H9 (cell line): Measurements from ENCODE around the gene LILRB1. TPM values are rescaled to one million over a fixed set of nuclear protein-coding genes. Genes with fewer than 3 reads are reported as not detected.

Source experiments
- DNase-seq: peaks from one replicate; pipeline ENCODE4 v3.0.0-alpha.2; 2017
- H2AFZ ChIP-seq: one replicate; pipeline ENCODE4 v1.6.1; 2013; ENCODE audit warnings: mild to moderate bottlenecking, low read length, control low read depth, moderate library complexity
- H2AK5ac ChIP-seq: 2 replicates; pipeline ENCODE4 v1.6.1; 2013; ENCODE audit warnings: low read length, control low read depth, mixed read lengths; ENCODE audit not compliant: insufficient read length
- H2BK120ac ChIP-seq: one replicate; pipeline ENCODE4 v1.6.1; 2013; ENCODE audit warnings: low read depth, mild to moderate bottlenecking, low read length, control low read depth, inconsistent platforms; ENCODE audit not compliant: poor library complexity, severe bottlenecking
- H2BK12ac ChIP-seq: 2 replicates; pipeline ENCODE4 v1.6.1; 2013; ENCODE audit warnings: low read length, control low read depth, mixed read lengths, low read depth; ENCODE audit not compliant: insufficient read length
- H2BK15ac ChIP-seq: 2 replicates; pipeline ENCODE4 v1.6.1; 2013; ENCODE audit warnings: low read depth, low read length, control low read depth
- H2BK20ac ChIP-seq: one replicate; pipeline ENCODE4 v1.6.1; 2013; ENCODE audit warnings: low read depth, mild to moderate bottlenecking, low read length, control low read depth, inconsistent platforms; ENCODE audit not compliant: poor library complexity, severe bottlenecking
- H2BK5ac ChIP-seq: 2 replicates; pipeline ENCODE4 v1.6.1; 2013; ENCODE audit warnings: low read length, control low read depth, mixed read lengths; ENCODE audit not compliant: insufficient read length
- H3K14ac ChIP-seq: 2 replicates; pipeline ENCODE4 v1.6.1; 2013; ENCODE audit warnings: low read length, control low read depth; ENCODE audit not compliant: insufficient read depth
- H3K18ac ChIP-seq: 2 replicates; pipeline ENCODE4 v1.6.1; 2013; ENCODE audit warnings: low read depth, mild to moderate bottlenecking, mixed read lengths, low read length, control low read depth; ENCODE audit not compliant: insufficient read length
- H3K23ac ChIP-seq: 2 replicates; pipeline ENCODE4 v1.6.1; 2013; ENCODE audit warnings: low read length, control low read depth, mixed read lengths, low read depth; ENCODE audit not compliant: insufficient read length
- H3K23me2 ChIP-seq: 2 replicates; pipeline ENCODE4 v1.6.1; 2013; ENCODE audit warnings: low read depth, mild to moderate bottlenecking, mixed read lengths, low read length, control low read depth; ENCODE audit not compliant: insufficient read length, poor library complexity, severe bottlenecking
- H3K27ac ChIP-seq: 2 replicates; pipeline ENCODE4 v1.5.1; 2013; ENCODE audit warnings: low read length, control low read depth, mixed read lengths, low read depth; ENCODE audit not compliant: insufficient read length
- H3K27me3 ChIP-seq: 2 replicates; pipeline ENCODE4 v1.6.1; 2013; ENCODE audit warnings: low read length, control low read depth, inconsistent platforms; ENCODE audit not compliant: insufficient read depth
- H3K4ac ChIP-seq: 2 replicates; pipeline ENCODE4 v1.6.1; 2013; ENCODE audit warnings: low read depth, mild to moderate bottlenecking, control low read depth, inconsistent platforms, low read length, moderate library complexity
- H3K4me1 ChIP-seq: 2 replicates; pipeline ENCODE4 v1.6.1; 2013; ENCODE audit warnings: low read length, control low read depth, inconsistent platforms; ENCODE audit not compliant: insufficient read depth
- H3K4me2 ChIP-seq: 2 replicates; pipeline ENCODE4 v1.6.1; 2013; ENCODE audit warnings: low read length, control low read depth, mixed read lengths; ENCODE audit not compliant: insufficient read length, insufficient read depth
- H3K56ac ChIP-seq: 2 replicates; pipeline ENCODE4 v1.6.1; 2013; ENCODE audit warnings: low read depth, mild to moderate bottlenecking, mixed read lengths, low read length, control low read depth; ENCODE audit not compliant: insufficient read length
- H3K79me1 ChIP-seq: 2 replicates; pipeline ENCODE4 v1.6.1; 2013; ENCODE audit warnings: low read depth, mild to moderate bottlenecking, moderate library complexity, low read length, control low read depth, inconsistent platforms; ENCODE audit not compliant: insufficient read depth, poor library complexity, severe bottlenecking
- H3K79me2 ChIP-seq: 2 replicates; pipeline ENCODE4 v1.6.1; 2013; ENCODE audit warnings: low read length, control low read depth, inconsistent platforms; ENCODE audit not compliant: insufficient read depth
- H3K9ac ChIP-seq: 2 replicates; pipeline ENCODE4 v1.6.1; 2013; ENCODE audit warnings: low read length, control low read depth, mixed read lengths; ENCODE audit not compliant: insufficient read length; ENCODE audit errors: extremely low read depth
- H3K9me3 ChIP-seq: one replicate; pipeline ENCODE4 v1.6.1; 2013; ENCODE audit warnings: low read depth, low read length, inconsistent platforms; ENCODE audit not compliant: control insufficient read depth
- H3T11ph ChIP-seq: one replicate; pipeline ENCODE4 v1.6.1; 2013; ENCODE audit warnings: mild to moderate bottlenecking, low read length, control low read depth, inconsistent platforms
- H4K20me1 ChIP-seq: one replicate; pipeline ENCODE4 v1.6.1; 2013; ENCODE audit not compliant: control insufficient read depth, insufficient read length, insufficient read depth
- H4K5ac ChIP-seq: 2 replicates; pipeline ENCODE4 v1.6.1; 2013; ENCODE audit warnings: low read depth, mild to moderate bottlenecking, mixed read lengths, low read length, control low read depth; ENCODE audit not compliant: insufficient read length
- H4K8ac ChIP-seq: replicated peaks from 2 replicates; pipeline ENCODE4 v1.6.1; 2013; ENCODE audit warnings: low read length, control low read depth, mixed read lengths, low read depth; ENCODE audit not compliant: insufficient read length
- H4K91ac ChIP-seq: 2 replicates; pipeline ENCODE4 v1.6.1; 2013; ENCODE audit warnings: low read depth, mild to moderate bottlenecking, moderate library complexity, mixed read lengths, low read length, control low read depth; ENCODE audit not compliant: insufficient read length
- H3K27ac Mint-ChIP-seq, 3 experiments: 2 replicates in 2 of 3; 3 replicates in 1 of 3; pipeline ENCODE4 v1.8.0; 2020 to 2021; ENCODE audit warnings: mixed read lengths in 3 of 3, mild to moderate bottlenecking in 1 of 3, moderate library complexity in 1 of 3
- H3K27me3 Mint-ChIP-seq: 2 replicates; pipeline ENCODE4 v1.8.0; 2021; ENCODE audit warnings: low read depth, mild to moderate bottlenecking, moderate library complexity, mixed read lengths
- H3K36me3 Mint-ChIP-seq, 3 experiments: 2 replicates in 2 of 3; 3 replicates in 1 of 3; pipeline ENCODE4 v1.8.0; 2020 to 2021; ENCODE audit warnings: low read depth in 3 of 3, mixed read lengths in 3 of 3; ENCODE audit not compliant: insufficient read depth in 1 of 3
- H3K4me1 Mint-ChIP-seq, 2 experiments: 2 replicates each; pipeline ENCODE4 v1.8.0; 2020; ENCODE audit warnings: mixed read lengths in 2 of 2
- H3K4me3 Mint-ChIP-seq, 2 experiments: 2 replicates in 1 of 2; 3 replicates in 1 of 2; pipeline ENCODE4 v1.8.0; 2020 to 2021; ENCODE audit warnings: mild to moderate bottlenecking in 2 of 2, mixed read lengths in 2 of 2, moderate library complexity in 1 of 2
- H3K9me3 Mint-ChIP-seq, 2 experiments: 2 replicates in 1 of 2; 3 replicates in 1 of 2; pipeline ENCODE4 v1.8.0; 2020; ENCODE audit warnings: mild to moderate bottlenecking in 2 of 2, mixed read lengths in 2 of 2, moderate library complexity in 1 of 2
- CTCF ChIP-seq: fragments of 200-600 bp; sonication (generic); conservative IDR thresholded peaks from 3 replicates; pipeline ENCODE4 v1.8.0; 2021; ENCODE audit warnings: antibody characterized with exemption, mild to moderate bottlenecking
- WGBS: extraction: QIAGEN DNeasy Blood & Tissue Kit; methylation state at CpG from one replicate; pipeline ENCODE4 v1.1.7; 2013; ENCODE audit warnings: missing lambda C conversion rate, low lambda C conversion rate, mixed read lengths; ENCODE audit not compliant: insufficient read length; ENCODE audit errors: extremely low coverage; 5-methylcytosine and 5-hydroxymethylcytosine counted together
- total RNA-seq: library from RNA; stranded (reverse); gene quantifications from 2 replicates; pipeline ENCODE4 v1.2.1, GENCODE V29; 2021

LILRB1 gene
- total RNA-seq, 1 experiment from 2014 or later = not detected

GRCh38 chr19:54653181-54653809 lies 23.0 kb downstream of the LILRB1 start:
- no peak overlapping the region for H3K27ac ChIP-seq
- H3K4ac ChIP-seq = no peak overlapping the region
- H2BK5ac ChIP-seq = no peak overlapping the region
- no CpG with 5 or more reads among the region's 6 CpGs for WGBS
- Mint-ChIP-seq H3K9me3 (peaks cover 88 to 95% of the 10 kb centered on the region in 2 experiments), H3K27me3 (no peaks in the 10 kb centered on the region; the same call in none of the 2 replicates), H3K4me3 (no peak overlapping the region), H3K4me1 (no peaks in the 10 kb centered on the region), H3K36me3 (peaks cover 0 to 22% (median 9%) of the 10 kb centered on the region in 3 experiments; a peak in 6 of 7 replicates), H3K27ac (no peak overlapping the region)
- no peak overlapping the region for H3T11ph ChIP-seq
- no peaks in the 10 kb centered on the region for H3K79me2 ChIP-seq
- H3K27me3 ChIP-seq = no peaks in the 10 kb centered on the region
- no peak overlapping the region for H4K91ac ChIP-seq
- H3K23ac ChIP-seq = no peak overlapping the region
- no peaks in the 10 kb centered on the region for H4K20me1 ChIP-seq
- DNase-seq = no peak
- peaks cover 77% of the 10 kb centered on the region for H3K9me3 ChIP-seq
- H3K56ac ChIP-seq = no peak overlapping the region
- no peak overlapping the region for H2BK15ac ChIP-seq
- H4K8ac ChIP-seq = no peak overlapping the region
- no peak overlapping the region for H2AFZ ChIP-seq
- H4K5ac ChIP-seq = no peak overlapping the region
- TF ChIP-seq CTCF = peak; percentile 59; the same call in 2 of the 3 replicates
- H3K23me2 ChIP-seq = no peaks in the 10 kb centered on the region
- no peak overlapping the region for H2BK12ac ChIP-seq
- H2BK20ac ChIP-seq = no peak overlapping the region
- no peak overlapping the region for H3K9ac ChIP-seq
- no peak overlapping the region for H2BK120ac ChIP-seq
- no peak overlapping the region for H3K4me2 ChIP-seq
- no peak overlapping the region for H3K14ac ChIP-seq
- no peaks in the 10 kb centered on the region for H3K79me1 ChIP-seq
- H3K18ac ChIP-seq = no peak overlapping the region
- no peak overlapping the region for H2AK5ac ChIP-seq
- H3K4me1 ChIP-seq = no peaks in the 10 kb centered on the region
